Anterior cingulate cortex (tissue), 58 donors: ENCODE results near the gene ANK2.

Experiments
- DNase-seq, 58 donors: peaks; one replicate each; lab custom pipeline; 2025; lab: John Stamatoyannopoulos, UW

Gene ANK2

DNA sequence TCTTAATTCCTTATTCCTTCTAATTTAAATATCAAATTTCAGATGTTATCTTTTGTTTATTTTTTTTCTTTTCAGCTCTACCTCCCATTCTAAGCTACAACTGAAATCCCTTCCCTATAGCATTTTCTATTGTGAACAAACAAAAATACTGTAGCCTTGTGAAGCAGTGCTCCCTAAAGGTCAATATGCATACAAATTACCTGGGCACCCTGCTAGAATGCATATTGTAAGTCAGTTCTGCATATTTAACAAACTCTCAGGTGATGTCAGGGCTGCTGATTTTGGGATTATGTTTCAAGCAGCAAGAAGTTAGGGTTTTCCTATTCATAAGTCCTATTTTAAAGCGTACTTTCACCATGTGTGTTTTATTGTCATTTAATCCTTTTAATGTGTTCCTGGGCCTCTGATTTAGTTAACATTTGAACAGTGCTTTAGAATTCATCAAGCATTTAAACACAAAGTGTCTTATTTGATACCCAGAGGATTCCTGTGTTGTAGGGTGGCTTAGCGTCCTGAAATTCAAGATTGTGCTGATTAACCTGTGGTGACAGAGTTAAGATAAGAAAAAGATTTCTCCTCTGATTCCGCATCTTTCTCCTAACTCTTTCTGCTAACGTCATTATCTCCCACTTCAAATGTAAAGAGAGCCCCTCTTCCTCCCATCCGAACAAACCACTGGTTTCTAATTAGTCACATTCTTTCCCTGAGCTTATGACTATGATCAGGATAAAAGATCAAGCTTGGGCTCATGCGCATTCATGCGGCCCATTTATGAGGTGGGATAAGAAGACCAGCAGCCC is 221.3 kb downstream of the ANK2 start:
- no peak for DNase-seq

DNA sequence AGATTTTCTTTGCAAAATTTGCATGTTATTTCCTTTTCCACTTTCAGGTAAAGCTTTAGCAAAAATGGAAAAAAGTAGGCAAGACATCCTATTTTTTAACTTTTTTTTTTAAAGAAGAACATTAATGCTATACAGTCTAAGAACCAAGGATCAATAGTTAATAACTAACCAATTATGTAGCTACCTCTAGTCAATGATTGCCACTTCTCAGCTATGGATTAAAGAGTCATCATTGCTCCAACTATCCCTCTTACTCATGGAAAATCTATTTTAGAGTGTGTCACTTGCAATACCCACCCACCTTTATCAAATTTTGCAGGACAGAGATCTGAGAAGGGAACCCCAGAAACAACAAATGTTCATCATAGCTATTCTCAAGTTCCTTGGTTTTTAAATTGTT is 223.1 kb downstream of the ANK2 start:
- DNase-seq = no peak

DNA sequence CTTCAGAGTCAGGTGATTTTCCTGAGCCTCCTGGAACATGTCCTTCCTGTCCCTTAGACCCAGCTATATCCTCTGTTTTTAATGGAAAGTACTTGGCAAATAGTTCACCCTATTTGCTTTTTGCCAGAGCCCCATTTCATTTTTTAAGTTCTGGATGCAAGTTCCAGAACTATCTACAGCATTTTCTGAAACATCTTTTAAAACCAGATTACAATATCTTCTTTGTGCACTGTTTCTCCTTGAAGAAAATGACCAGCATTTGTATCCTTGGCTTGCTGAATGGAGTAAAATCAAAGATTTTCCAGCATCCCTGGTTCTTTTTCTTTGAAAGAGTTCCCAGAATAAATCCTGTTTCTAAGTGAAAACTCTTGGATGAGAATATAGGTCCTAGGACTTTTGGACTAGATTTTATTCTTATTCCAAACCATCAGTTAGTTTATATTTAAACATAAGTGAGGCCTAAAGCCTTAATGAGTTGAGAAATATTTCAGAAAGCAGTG is 224.3 kb downstream of the ANK2 start:
- peak in 1 of 58 donors; percentile 19 for DNase-seq

DNA sequence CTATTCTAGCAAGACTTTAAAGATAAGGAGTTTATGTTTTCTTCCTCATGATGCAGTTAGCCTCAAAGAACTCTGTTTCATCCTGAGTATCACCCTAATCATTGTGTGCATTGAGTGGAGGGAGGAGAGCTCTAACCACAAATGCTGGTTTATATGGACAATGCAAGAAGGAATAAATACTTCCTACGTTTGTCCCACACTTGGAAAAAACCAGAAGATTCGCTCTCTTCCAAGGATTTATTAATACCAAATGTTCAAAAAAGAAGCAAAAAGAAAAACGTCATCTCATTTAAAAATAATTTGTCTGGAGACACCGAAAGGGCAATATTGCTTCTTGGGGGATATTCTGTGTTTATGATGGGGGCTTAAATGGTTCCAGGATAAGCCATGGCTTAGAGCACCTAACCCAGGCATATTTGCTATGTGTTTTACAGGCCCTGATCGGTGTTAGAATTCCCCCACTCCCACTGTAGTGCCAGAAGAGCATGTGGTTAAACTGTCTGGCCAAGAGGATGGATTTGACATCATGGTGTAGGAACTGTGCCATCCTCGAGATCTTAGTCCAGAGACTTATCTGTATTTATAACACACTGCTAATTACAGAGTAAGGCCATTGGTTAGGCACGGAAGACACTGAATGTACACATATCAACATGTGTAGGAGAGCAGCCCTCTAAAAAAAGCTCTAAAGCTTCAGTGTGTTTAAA is 227.2 kb downstream of the ANK2 start:
- DNase-seq = peak in 13 of 58 donors; percentile 2 to 61 (median 13)

DNA sequence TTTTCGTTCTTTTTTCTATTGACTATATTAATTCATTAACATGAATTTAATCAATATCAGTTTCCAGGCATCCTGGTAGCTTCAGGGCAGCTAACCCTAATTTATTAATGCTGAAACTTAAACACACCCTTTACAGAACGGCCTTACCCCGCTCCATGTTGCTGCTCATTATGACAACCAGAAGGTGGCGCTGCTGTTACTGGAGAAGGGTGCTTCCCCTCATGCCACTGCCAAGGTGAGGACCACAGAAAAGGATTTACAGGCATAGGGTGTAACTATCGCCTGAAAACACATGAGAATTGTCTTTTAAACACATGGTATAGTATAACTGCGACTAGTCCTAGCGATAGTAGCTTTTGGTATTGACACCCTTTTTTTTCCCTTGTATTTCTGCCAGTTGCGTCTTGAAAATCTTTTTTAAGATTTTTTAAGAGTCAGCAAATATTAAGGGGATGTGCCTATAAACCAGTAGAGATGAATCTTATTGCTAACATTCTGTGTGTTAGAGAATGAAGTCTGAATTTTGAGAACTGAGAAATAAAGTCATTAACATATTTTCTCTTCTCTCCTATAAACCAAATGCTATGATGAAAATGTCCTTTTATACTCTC is 229.0 kb downstream of the ANK2 start:
- peak in 45 of 58 donors; percentile 2 to 68 (median 29) for DNase-seq

DNA sequence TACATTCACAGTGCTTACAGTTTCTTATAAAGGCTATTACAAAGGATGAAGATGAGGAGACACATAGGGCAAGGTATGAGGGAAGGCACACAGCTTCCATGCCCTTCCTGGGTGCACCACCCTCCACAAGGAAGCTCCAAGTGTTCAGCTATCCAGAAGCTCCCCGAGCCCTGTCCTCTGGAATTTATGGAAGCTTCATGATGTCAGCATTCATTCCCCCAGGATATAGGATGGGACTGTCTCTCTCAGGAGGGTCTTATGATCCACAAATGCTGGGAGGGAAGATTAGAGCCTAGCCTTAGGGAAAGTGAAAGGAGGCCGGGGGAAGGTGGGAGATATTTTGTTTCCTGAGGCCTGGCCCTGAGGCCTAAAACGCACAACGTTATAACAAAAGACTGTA is 236.0 kb downstream of the ANK2 start:
- no peak for DNase-seq

DNA sequence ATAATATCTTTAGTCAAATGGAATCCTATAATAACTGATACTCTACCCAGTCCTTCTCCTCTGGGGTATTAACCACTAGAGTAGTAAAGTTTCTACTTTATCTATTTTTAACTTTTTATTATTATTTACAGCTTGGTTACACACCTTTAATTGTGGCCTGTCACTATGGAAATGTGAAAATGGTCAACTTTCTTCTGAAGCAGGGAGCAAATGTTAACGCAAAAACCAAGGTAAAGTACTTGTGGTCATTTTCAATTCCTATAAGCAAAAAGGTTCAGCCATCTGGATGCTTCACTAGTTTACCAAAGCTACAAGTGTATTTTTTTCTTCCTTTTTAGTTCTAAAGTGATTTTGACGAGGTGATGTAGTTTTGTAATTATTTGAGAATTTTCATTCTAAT is 238.8 kb downstream of the ANK2 start:
- DNase-seq = no peak

DNA sequence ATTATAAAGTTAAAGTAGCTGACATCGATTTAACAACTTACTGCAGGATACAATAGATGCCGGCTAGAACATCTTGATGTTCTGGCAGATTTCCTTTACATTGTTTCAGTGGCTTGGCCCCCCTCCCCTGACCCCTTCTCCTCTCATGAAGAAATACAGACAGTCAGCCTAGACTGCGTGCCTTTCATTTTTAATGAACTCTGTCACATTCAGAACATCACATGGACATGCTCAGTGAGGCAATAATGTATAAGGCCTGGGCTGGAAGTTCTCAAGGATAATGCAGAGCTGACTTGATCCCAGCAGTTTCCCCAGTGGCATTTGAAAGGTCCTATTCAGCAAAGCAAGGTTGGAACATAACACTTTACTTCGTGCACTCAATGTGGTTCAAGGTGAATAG is 239.2 kb downstream of the ANK2 start:
- no peak for DNase-seq

DNA sequence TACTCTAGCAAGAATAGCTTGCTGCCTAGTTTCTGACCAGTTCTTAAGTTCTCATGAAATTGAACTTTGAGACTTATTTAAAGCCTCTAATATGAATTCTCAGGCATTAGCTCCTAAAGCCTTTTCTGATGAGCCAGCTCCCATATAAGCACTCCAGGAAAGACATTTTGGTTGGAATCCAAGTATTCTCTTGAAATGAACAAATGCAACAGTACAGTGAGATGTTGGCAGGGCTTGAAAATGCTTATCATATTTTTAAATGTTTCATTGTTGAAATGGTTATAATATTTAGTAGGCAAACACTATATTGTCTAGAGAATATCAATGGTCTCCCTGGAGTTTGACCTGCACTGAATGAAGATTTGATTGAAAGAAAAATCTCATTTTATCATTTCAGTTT is 240.3 kb downstream of the ANK2 start:
- DNase-seq = no peak

DNA sequence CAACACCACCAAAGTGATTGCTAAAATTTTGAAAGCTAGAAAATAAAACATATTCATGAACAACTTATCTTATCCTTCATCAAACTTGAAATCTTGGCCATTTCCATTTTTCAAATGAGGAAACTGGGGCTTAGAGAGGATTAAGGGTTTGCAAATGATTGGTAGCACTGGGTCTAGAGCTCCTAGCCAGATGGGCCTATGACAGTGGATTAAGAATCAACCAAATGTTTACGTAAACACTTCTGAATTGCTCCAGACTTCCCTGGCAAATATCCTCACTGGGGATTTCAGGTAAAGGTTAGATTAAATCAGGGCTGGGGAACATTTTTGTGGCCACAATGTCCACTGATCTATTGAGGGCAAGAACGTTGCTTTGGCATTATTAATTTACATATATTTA is 241.2 kb downstream of the ANK2 start:
- no peak for DNase-seq

DNA sequence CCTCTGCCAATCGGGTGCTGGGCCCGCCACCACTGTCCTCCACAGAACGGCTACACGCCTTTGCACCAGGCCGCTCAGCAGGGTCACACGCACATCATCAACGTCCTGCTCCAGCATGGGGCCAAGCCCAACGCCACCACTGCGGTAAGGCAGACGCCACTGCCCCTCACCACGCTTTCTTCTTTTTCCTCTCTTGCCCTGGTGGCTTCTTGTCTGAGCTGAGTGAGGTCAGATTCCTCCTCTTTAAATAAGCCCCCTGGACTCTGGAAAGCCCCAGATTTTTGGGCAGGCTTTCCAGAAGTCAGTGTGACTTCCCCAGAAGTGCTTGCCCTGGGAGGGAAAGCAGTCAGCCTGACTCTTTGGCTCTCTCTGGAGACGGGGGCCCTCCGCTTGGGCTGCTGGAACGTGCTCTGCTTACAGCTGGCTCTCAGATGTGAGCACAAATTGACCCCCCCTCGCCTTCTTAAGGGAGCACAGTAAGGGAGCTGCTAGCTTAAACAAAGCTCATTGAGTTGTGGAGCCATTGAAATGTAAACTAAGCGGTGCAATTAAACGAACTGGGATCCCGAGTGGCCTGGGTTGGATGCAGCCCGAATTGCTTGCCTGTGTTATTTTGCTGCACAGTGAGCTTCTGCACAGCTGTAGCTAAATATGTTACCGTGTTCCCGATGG is 243.1 kb downstream of the ANK2 start:
- DNase-seq = peak in 57 of 58 donors; percentile 14 to 89 (median 69)

DNA sequence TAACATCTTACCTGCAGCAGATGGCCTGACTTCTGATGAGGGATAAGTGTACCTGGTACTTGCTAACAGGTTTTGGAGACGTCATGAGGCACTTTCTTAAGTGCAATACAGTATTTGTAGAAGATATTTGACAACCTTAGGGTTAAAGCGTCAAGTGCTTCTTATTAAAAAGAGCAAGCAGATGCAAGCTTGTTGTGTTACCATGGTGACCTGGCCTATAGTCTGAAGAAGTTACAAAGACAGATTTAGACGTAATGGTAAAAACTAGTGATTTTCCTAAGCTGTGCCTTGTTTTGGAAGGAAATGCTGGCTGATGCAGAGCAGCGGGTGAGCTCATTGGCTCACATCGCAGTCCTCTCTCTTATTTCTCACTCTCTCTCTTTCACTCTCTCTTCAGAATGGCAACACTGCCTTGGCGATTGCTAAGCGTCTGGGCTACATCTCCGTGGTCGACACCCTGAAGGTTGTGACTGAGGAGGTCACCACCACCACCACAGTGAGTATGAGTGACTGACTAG is 243.6 kb downstream of the ANK2 start:
- peak in 39 of 58 donors; percentile 4 to 77 (median 28) for DNase-seq

DNA sequence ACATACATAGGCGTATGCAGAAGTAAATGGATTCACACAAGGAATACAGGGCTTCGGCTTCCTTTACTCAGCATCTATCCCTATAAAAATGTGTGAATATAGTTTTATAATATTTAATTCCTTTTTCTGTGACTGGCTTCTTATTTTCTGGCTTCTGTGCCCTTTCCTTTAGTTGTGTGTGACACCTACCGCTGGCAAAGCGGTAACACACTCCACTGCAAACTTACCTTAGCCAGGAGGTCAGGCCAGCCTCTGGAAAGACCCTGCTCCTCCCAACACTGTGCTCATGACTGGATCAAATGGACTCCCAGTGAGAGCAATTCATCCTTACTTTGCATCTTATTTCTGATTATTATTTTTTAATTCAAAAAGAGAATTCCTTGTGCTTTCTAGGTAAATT is 244.2 kb downstream of the ANK2 start:
- DNase-seq = peak in 1 of 58 donors; percentile 3

DNA sequence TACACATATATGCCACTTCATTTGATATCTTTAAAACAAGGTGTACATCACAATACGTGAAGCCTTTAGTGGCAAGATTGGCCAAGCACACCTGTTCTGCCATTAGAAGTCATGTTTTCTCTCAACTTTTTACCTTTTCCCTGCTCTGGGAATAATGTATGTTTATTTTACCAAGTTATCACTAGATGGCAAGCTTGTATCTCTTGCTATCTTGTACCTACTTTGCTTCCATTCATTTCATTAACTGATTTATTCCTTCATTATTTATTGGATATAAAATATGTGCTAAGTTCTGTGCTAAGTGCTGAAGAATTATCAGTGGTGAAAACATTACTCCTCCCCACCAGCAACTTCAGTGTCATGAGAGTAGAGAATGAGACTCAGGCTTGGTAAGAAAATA is 245.5 kb downstream of the ANK2 start:
- DNase-seq = no peak

DNA sequence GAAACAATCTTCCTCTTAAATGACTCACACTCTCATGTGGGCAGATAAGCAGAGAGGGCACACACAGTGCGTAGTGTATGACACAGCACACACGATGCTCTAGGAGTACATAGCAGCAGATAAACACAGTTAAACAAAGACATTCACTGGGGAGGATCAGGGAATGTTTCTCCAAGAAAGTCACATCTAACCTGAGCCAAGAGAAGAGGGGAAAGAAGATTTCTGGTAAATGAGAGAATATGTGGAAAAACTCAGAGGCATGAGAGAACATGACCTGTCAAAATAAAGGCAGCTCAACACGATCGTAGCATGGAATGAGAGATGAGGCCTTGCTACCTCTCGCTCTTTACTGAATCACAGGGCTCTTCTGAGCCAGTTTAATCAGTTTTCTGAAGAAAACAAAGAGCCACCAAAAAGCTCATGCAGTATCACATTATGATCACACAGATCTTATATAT is 251.0 kb downstream of the ANK2 start:
- no peak for DNase-seq

DNA sequence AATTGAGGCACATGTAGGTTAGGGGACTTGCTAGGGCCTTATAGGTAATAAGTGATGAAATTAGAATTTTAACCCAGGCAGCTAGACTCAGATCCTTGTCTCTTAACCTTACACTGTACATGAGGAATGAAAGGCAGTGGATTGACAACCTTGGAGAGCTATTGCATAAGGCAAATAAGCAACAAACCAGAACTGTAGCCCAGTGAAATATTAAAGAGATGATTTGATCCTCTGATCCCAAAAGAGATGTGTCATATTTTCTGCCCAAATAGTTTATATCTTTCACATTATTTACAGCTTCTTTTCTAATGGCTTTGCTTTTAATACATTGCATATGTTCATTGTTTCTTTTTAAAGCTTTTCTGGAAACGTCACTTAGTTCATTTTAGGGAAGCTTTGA is 252.6 kb downstream of the ANK2 start:
- no peak for DNase-seq

DNA sequence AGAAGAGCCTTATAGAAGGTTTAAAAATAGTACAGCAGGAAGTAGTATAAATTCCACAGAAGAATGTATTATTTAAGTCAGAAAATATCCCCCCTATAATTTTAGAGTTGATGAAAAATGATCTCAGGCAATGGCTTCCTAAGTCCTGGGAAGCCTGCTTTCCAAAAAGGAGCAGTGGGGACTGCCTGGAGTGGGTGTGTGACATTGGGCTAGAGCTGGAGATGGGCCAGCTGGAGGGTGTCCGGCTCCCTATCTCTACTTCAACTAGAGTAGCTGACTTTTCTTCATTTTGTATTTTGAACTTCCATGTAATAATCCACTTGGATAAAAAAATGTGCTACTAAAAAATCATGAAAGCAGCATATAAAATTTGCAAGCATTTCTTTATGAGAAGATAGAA is 253.9 kb downstream of the ANK2 start:
- DNase-seq = no peak

DNA sequence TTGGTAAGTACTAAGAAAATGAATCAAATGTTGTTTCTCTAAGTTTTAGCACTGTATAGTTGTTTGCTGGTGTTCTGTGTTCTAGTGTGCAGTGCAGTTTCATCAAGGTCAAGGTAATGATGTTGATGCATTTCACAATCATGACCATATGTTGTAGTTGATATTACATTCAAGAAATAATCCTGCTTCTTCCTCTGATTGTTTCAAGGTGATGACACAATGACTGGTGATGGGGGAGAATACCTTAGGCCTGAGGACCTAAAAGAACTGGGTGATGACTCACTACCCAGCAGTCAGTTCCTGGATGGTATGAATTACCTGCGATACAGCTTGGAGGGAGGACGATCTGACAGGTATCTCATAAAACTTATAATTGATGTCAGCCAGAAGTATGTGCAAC is 261.6 kb downstream of the ANK2 start:
- DNase-seq = no peak

DNA sequence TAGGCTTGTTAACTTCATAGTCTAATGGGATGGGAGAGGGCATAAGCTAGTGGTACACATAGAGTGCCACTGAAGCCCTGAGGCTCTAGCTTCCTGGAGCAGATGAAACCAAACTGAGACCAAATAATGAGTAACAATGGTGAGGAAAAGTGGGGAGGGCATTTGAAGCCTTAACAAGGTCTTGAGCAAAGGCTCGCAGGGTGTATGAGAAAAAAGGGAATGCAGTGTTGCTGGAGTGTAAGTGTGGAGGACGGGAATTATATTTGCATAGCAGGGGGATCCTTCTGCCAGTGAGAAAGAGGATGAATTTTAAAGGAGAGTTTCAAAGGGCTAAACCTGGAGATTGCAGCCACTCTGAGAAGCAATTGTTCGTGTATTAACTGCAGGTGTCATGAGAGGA is 263.1 kb downstream of the ANK2 start:
- no peak for DNase-seq

DNA sequence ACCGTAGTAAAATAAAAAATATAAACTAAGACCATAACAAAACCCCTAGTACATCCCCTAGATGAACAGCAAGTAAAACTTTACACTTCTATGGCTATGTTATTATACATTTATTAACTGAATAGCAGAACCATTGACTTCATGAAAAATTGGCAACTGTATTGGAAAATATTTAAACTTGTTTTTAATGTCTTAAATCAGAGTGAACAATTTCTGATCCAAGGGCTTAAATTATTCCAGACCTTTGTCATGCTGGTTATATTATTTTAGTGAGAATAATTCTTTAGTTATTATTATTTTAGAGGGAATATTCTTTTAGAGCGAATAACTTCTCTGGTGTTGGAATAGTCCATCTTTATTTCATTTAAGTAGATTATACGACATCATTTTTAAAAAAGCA is 265.0 kb downstream of the ANK2 start:
- no peak for DNase-seq
